GM04504 (cell line): ENCODE results near the gene TLE4.

ENCODE experiments used
- DNase-seq: peaks from one replicate; pipeline ENCODE4 v3.0.0-alpha.2; 2012; ENCODE audit warnings: low read depth

The TLE4 gene

DNA sequence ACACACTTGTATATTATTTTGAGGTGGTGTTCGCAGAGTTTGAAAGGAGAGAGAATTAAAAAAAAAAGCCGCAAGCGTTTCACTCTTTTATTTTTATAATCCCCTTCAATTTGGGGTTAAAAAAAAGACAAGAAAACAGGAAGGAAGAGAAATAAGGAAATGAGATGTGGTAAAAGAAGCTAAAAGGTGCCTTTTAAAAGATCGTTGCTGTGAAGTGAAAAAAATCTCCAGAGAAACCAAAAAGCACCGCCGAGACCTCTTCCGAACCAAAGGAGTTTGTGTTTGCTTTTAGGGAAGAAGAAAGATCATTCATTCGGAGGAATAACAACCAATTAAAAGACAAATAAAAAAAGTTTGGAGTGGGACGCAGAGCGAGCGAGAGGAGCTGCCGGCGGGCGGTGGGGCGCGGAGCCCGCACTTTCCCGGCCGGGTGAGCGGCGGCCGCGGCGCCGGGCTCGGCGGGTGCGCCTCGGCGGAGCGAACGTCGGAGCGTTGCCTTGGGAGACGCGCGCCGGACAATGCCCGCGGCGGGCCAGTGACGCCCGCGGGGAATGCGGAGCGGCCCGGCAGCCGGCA is 355 bp downstream of the TLE4 start:
- no peak for DNase-seq

DNA sequence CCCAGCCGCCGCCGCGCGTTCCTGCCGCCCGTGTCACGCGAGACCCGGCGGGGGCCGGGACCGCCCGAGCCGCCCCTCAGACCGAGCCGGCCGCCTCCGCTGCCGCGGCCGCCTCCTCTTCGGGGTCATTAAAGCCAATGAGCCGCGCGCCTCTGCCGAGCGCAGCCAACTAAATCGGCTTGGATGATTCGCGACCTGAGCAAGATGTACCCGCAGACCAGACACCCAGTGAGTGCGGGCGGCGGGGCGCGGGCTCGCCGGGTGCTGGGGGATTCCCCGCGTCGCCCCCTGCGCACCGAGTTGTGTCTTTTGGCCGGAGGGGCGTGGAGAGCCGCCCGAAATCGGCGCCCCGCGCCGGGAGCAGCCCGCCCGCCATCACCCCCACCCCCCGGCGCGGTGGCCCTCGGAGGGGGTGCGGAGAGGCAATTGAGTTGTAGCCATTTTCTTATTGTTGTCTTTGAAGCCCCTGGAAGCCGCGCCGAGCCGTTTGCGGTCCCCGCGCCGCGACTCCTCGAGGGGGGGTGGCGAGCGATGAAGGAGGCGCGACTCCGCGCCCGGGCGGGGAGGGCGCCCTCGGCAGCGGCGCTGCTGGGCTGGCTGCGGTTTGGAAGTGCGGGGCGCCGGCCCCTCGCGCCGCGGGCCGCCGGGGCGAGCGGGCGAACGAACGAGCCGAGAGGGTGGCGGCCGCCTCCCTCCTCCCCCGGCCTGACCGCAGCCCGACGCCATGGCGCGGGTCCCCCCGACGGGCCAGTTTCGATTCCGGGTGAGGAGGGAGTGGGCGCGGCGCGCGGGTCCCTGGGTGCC is 1.0 kb downstream of the TLE4 start:
- DNase-seq: no peak

DNA sequence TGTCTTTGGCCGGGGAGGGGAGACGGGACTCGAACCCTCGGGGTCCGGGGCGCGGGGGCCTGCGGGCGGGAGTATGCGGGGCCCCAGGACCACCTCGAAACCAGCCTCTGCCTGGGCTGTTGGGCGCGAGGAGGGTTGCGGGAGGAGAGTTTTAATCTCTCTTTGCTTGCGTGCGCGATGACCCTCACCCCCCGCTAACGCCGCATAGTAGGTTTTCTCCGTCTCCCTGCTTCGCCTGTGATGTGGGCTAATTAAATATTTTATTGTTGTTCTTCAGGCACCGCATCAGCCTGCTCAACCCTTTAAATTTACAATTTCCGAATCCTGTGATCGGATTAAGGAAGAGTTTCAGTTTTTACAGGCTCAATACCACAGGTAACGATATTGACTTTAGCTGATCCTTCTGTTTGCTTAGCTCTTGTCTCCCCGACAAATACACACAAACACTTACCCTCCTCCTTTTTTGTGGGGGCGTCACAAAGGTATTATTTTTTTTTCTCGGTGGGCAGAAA is 1.7 kb downstream of the TLE4 start:
- DNase-seq: no peak

DNA sequence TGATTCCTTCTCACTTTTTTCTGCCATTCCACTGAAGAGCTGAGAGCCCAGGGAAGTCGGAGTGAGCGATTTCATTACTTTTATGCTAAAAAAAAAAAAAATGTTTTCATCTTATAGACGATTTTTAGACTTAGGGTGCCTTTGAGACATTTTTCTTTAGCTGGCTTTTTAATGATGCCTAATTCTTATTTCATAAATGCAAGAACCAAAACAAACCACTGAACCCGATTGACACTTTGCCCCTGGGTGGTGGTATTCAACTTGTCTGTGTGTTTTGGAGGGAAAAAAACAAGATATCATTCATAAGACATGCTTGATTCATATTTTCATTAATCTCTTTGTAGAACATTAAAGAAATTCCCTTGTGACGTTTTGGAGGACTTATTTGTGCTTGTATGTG is 2.4 kb downstream of the TLE4 start:
- DNase-seq: no peak

DNA sequence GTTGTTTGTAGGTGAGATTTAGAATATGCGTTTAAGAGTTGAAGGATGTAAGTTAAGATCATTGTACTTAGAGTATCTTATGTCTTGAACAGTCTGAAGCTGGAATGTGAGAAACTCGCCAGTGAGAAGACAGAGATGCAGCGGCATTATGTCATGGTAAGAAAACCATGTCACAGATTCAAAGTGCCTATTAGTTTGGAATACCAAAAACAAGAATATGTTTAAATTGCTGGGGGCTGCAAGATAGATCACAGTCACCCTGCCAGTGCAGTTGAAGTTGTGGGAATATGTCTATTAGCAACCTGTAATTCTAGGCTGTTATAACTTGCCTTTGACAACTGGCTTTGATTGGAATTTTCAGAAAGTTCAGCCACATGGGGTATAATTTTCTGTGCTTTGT is 3.0 kb downstream of the TLE4 start:
- DNase-seq: no peak

DNA sequence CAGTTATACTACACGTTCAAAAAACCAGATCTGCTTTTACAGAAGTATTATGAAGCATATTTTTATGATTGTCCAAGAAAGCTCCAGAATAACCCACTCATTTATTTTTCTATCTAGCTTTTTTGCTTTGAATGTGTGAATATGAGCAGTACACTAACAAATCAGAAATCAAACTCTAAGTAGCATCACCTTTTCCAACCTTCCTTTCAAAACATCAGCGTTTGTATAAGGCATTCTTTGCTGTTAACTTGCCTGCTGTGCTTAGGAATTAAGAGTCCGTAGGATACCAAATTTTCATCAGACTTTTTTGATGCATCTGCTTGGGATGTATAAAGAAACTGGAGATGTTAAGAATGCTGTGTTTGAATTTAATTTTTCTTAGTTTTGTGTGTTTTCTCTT is 3.8 kb downstream of the TLE4 start:
- DNase-seq: no peak

DNA sequence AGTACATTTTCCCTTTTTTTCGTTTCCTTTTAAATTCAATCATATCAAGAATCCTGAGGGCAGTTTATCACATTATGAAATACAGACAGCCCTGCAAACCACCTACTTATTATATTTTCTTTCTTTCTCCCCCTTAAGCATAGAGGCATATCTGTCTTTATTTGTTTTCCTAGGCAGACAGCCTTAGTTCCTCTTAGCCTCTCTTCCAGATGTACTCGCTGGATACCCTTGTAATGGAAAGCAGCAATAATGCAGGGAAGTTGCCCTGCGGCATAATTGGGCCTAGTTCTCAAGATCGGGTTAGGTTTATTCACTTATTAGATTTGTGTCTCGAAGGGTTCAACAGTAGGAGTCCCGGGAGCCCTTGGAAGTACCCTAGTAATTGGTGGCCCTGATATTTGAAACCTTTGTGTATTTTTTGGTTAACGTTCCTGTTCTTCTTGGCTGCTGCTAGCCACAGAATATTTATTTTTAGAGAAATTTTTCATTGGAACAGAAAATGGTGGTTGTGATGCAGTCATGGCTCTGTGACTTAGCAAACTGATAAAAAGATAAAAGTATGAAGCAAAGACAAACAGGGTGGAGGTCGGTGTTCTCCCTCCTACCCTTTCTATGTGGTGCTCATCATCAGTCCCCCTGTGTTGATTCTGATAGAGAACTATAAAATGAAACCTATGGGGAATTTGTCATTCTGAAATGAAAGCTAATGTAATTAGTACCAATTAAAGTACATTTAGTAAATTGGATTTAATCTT is 6.4 kb downstream of the TLE4 start:
- DNase-seq: no peak

DNA sequence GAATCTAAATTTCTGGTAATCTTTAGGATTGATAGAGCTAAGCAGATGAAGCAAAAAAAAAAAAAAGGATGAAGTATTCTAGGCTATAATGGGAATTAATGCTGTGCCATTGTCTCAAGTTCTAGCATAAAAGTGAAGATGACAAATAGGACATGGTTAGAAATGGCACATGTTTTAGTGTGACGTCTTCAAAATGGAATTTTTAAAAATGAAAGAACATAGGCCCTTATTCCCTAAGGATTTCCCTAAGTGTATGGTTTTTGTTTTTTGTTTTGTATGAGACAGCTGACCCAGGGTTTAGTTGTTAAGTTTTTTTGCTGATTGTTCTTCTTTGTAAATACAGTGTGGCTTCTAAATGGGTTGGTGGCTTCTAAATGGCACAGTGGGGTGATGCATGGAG is 7.1 kb downstream of the TLE4 start:
- DNase-seq: no peak

DNA sequence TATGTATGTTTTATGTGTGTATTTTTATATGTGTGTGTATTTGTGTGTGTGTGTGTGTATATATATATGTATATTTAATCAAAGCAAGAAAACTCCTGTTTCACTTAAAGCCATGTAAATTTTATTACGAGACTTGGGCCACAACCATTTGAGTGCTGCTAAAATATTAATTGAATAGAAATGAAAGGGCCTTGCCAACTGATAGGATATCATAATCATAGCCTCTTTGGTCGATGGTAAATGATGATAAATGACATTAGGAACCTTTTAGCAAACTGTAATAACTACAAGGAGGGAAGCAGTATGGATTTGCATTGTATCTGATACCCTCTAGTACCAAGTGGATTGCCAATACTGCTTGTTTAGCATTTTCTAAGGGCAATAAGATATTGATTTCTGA is 7.9 kb downstream of the TLE4 start:
- no peak for DNase-seq

DNA sequence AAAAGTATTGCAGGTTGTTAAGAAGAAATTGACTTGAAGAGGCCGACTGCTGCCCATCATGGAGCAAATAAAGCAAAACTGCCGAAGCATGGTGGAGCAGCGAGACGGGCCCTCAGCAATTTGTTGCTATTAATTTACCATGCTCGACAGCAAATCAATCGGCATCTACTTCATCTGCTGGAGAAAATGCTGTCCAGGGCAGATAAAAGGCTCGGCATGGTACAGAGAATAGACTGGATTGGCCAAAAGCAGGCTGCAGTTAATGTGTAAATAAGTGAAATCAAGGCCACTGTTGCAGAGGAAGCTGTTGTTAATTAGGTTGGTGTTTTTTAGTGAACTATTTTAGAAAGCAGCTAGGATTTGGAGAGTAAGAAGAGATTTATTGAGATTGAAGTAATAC is 8.3 kb downstream of the TLE4 start:
- DNase-seq: no peak

DNA sequence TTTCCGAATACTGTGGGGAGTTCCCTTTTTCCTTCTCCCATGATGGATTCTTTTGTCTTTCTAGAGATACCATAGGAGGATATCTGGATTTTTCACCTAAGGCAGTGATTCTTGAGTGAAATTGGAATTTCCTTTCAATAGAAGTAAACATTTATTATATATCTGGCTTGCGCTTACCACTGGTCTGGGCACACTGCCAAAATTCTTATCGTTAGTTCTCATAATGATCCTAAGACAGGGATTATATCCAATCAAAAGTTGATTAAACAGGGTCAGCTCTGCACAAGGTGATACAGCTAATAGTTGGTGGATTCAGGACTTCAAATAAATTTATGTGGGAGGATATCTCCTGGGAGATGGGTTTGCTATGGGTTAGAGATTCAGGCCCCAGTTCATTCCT is 9.6 kb downstream of the TLE4 start:
- no peak for DNase-seq

DNA sequence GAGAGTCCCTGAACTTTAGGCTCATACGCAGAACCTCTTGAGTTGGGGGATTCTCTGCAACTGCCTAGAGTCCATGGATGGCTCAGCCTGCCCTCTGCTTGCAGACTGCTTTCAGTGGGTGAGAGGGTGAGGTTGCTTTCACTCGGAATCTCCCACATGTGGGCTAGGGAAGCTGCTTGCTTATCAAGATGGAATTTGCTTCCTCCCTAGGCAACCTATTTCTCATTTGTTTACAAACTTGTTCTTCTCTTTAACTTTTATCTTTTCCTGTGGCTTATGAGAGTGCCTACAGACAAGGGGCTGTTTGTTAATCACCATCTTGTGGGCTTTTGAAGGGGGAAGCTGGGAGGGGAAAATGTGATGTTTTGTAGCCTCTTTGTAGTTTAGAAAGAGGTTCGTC is 10.0 kb downstream of the TLE4 start:
- peak; percentile 73 for DNase-seq

DNA sequence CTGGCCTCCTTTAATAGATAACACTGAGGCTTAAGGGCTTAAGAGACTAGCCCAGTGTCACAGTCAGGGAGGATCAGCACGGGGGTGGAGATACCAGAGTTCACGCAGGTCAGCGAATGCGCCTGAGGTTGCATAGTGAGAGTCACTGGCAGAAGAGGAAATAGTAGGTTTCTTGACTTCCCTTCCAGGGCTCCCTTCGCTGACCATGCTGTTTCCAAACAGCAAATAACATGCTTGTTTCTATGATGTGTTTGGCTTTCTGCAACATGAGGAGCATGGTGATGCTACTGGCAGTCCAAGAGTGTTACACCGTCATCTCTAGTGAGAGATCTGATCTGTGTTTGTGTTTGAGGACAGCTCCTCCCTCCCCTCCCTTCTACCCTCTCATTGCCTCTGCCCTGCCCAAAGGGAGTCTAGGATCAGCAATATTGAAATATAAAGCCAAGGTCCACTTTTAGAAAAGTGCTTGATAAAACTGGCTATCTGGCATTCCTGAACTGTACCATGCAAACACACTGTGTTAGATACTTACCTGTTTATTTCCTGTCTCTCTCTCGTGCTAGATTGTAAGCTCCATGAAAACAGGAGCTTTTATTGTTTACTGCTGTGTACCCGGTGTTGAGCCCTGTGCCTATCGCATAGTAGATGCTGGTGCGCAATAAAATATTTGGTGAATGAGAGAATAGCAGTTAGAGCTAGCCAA is 12.3 kb downstream of the TLE4 start:
- no peak for DNase-seq

DNA sequence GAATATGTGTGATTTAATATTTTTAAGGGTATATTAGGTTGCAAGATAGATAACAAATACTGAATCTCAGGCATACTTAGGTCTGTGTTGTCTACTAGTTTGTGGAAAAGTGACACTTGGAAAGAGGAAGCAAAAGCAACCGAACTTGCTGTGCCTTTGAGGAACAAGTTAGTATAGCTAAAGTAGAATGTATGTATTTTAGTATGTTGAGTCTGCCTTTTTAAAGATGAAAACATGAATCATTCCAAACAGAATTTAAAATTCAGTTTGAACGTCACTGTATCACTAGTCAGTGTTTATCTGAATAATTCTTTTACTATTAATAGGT is 12.9 kb downstream of the TLE4 start:
- DNase-seq: no peak

DNA sequence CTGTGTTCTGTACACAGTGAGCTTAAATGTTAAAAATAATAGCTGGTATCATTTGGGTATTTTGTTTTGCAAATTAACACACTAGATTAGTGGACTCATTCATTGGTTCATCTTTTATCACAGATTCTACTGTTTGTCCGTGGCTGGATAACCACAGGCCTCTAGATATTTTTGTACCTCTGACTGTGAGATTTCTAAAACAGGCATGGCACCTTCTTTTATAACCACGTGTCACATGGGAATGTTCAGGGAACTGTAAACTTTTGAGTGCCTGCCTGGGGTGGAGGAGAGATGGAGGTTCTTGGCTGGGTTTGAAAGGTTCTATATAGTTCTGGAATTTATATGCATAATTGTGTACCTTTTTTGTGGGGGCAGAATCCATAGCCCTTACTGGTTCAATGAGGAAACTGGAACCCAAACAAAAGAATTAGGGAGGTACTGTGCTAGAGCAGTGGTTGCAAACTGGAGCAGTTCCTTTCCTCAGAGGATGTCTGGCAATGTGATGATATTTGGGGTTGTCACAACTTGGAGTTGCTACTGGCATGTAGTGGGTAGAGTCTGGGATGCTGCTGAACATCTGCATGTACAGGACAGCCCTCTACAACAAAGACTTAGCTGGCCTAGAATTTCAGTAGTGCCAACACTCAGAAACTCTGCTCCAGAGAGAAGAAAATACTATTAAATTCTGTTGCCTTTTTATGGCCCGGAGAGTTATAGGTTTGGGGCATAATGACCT is 16.9 kb downstream of the TLE4 start:
- DNase-seq: no peak

DNA sequence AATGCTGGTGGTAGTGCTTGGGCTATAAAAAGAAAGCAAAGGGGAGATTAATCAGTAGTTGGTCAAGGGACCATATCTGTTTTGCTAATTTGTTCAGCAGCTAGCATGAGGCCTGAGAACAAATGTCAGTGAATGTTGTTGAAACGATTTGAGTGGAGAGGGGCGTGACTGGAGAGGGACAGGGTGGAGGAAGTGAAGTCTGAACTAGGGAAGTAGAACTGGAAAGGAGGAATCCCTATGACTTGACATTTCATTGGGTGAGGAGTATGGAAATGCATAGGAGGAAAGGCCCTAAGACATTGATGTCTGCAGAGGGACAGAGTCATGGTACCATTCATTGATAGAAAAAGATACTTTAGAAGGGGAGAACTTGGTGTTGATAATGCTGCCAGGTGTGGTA is 19.7 kb downstream of the TLE4 start:
- no peak for DNase-seq

DNA sequence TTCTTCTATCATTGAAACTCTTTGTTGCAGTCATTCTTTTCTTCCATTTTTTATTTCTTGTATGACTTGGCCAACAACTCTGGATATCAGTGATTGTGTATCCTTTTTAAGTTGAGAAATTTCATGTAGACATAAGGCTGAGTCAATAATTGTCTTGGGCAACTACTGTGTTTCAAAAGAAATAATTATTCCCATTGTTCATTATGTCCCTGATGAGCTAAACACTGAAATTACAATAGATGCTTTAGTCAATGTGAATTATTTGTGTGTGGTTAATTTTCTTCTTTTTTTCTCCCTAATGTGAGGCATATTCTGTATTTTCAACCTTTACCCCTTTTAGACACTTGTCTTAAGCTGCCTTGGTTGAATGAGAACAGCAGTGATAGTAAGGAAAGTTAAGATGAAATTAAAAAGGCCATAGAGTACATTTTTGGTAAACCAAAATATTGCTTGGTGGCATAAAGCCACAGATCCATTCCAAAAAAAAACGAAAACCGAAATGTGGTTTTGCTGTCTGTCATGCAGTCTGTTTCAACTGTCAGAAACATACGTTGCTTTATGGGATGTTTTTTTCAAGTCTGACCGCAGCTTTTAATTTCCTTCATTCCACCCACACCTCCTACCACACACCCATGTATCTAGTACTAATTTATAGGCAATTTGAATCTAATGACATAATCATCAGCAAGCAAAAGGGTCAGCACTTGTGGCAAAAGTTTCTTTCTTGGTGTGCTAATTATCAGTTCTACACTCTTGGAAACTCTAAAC is 21.1 kb downstream of the TLE4 start:
- no peak for DNase-seq

DNA sequence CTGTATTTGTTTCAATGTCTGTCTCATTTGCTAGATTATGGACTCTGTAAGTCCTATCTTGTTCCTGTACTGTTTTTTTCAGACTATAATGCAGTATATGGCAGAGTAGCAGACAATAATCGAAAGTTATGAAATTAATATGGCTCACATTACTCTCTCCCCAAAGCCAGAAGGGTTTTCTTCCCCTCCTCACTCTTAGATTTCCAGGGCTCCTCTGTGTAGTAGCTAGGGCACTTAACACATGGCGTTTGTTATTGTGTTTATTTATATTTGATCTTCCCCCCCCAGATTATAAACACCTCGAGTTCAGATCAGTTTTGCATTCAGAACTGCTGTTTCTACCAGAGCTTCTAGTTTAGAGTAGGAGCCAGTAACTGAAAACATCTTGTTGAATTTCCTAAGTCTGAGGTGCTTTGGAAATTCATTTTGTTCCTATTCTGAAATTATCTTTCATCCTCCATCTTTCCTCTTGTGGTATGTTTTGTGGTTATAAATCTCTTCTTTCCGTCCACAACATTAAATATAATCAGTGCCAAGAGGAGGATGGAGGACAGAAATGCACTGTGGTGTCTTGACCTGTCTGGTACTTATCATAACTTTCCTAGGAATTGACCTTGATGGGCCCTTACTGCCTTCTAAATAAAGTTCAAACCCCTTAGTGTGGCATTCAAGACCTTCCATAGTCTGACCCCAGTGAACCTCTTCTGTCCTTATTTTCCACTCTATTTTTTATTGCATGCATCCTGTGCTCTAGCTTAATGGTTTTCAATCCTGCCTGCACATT is 27.0 kb downstream of the TLE4 start:
- no peak for DNase-seq

DNA sequence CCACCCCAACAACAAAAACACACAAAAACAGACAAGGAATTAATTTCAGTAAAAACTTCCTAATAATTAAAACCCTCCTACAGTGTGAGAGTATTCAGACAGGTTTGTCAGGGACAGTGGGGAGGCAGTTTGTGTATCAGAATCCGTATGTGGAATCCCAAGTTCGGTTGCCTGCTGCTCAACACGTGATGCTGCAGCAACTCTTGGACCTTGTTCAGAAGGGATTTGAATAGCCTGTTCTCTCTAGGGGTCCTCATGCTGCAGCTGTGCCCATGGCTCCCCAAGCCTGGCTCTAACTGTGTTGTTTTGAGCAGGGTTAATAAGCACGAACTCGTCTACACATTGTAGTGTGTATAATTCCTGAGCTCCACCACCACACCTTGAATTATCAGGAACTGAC is 28.7 kb downstream of the TLE4 start:
- DNase-seq: no peak

DNA sequence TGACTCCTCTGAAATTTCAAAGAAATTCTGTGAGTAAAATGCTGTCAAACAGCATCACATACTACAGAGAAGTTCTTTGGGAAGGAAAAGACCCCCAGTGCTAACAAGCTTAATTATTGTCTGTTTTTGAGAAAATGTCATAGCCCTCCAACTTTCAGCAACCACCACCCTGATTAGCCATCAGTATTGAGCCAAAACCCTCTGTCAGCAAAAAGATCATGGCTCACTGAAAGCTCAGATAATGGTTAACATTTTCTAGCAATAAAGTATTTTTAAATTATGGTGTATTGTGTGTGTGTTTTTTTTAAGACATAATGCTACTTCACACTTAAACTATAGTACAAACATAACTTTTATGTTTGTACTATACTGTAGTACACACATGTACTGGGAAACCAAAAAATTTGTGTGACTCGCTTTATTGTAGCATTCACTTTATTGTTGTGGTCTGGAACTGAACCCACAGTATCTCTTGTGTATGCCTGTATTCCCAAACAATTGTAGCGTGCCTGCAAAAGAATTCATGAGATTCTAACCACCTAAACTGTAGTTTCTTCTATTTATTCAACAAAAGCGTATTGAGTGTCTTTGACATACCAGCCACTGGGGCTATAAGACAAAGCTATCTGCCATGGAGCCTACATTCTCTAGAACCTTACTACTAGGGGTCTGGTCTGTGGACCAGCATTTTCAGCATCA is 31.6 kb downstream of the TLE4 start:
- no peak for DNase-seq
